ENCODE measurements around the gene NEDD8. TPM values are rescaled to one million over a fixed set of nuclear protein-coding genes. Genes with fewer than 3 reads are reported as not detected.

The NEDD8 gene
- total RNA-seq, 1 experiment from 2014 or later, result 178 TPM

DNA sequence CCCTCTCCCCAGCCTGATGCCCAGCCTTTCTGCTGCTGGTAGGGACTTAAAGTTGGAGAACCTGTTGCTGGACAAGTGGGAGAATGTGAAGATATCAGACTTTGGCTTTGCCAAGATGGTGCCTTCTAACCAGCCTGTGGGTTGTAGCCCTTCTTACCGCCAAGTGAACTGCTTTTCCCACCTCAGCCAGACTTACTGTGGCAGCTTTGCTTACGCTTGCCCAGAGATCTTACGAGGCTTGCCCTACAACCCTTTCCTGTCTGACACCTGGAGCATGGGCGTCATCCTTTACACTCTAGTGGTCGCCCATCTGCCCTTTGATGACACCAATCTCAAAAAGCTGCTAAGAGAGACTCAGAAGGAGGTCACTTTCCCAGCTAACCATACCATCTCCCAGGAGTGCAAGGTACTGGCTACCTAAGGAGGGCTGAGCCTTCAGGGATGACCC lies 25.0 kb downstream of the NEDD8 start:
- Histone ChIP-seq H3K9ac (ENCODE audit: low read length) (no peak overlapping the region), H3K4me3 (replicated peaks in 1 of 2; ENCODE audit: low read depth in 1 of 2, low read length in 2 of 2) (no peak overlapping the region), H3K4me2 (ENCODE audit: low read length) (no peak overlapping the region), H2AFZ (ENCODE audit: low read depth, low read length, poor library complexity, severe bottlenecking) (no peak overlapping the region), H4K20me1 (ENCODE audit: insufficient read depth) (no peaks in the 10 kb centered on the region), H3K9me3 (ENCODE audit: control insufficient read depth in 1 of 2, insufficient read depth in 1 of 2, low read depth in 1 of 2, low read length in 2 of 2) (peaks cover 3 to 5% of the 10 kb centered on the region in 2 experiments; a peak in 1 of 4 replicates), H3K4me1 (ENCODE audit: control insufficient read depth in 1 of 2, insufficient read depth in 2 of 2, low read length in 2 of 2) (no peaks in the 10 kb centered on the region), H3K79me2 (ENCODE audit: insufficient read depth, low read length) (peaks cover 7% of the 10 kb centered on the region; the same call in 1 of the 2 replicates), H3K27me3 (ENCODE audit: insufficient read depth, low read length) (no peaks in the 10 kb centered on the region), H3K27ac (ENCODE audit: low read depth, low read length) (no peak overlapping the region), H3K36me3 (ENCODE audit: control insufficient read depth in 1 of 2, insufficient read depth in 2 of 2, low read length in 2 of 2) (peaks cover 20 to 34% of the 10 kb centered on the region in 2 experiments), H3K9me2 (ENCODE audit: insufficient read depth) (no peaks in the 10 kb centered on the region)
- RAD21 ChIA-PET (ENCODE audit: low non-redundant PET in 1 of 2, low total read pairs in 2 of 2, uncharacterized antibody in 2 of 2, unreplicated experiment in 2 of 2), result no interaction called here
- intact Hi-C loops (cut with micrococcal nuclease), result no loop called here
- DNase-seq (ENCODE audit: low read depth, low spot score) (no peak), ATAC-seq (no peak)
- no TSS peak for BruUV-seq (replicated peaks)
- CTCF ChIA-PET, result no interaction called here
- TF ChIP-seq ZFX (IDR thresholded peaks at IDR 0.05), result no peak
- TF ChIP-seq EGR1 (IDR thresholded peaks at IDR 0.05; ENCODE audit: low read depth), result no peak
- TF ChIP-seq, protein P1, sequence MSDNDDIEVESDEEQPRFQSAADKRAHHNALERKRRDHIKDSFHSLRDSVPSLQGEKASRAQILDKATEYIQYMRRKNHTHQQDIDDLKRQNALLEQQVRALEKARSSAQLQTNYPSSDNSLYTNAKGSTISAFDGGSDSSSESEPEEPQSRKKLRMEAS (IDR thresholded peaks at IDR 0.05), result no peak
- no peak for TF ChIP-seq CEBPB (IDR thresholded peaks at IDR 0.05; ENCODE audit: low read depth)
- no peak for TF ChIP-seq POLR2AphosphoS5 (IDR thresholded peaks at IDR 0.05; ENCODE audit: low read depth, low read length)
- TF ChIP-seq, protein P2, sequence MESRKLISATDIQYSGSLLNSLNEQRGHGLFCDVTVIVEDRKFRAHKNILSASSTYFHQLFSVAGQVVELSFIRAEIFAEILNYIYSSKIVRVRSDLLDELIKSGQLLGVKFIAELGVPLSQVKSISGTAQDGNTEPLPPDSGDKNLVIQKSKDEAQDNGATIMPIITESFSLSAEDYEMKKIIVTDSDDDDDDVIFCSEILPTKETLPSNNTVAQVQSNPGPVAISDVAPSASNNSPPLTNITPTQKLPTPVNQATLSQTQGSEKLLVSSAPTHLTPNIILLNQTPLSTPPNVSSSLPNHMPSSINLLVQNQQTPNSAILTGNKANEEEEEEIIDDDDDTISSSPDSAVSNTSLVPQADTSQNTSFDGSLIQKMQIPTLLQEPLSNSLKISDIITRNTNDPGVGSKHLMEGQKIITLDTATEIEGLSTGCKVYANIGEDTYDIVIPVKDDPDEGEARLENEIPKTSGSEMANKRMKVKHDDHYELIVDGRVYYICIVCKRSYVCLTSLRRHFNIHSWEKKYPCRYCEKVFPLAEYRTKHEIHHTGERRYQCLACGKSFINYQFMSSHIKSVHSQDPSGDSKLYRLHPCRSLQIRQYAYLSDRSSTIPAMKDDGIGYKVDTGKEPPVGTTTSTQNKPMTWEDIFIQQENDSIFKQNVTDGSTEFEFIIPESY (IDR thresholded peaks at IDR 0.05; ENCODE audit: extremely low read depth, insufficient replicate concordance, low read length), result no peak
- TF ChIP-seq SIN3A (IDR thresholded peaks at IDR 0.05; ENCODE audit: low read depth), result no peak
- no peak for TF ChIP-seq ELF1 (IDR thresholded peaks at IDR 0.05; ENCODE audit: borderline replicate concordance, low read depth)
- TF ChIP-seq POLR2A (IDR thresholded peaks at IDR 0.05; ENCODE audit: borderline replicate concordance, extremely low read depth, insufficient read depth, insufficient read length), result no peak
- no peak for TF ChIP-seq EZH2phosphoT487 (IDR thresholded peaks at IDR 0.05; ENCODE audit: borderline replicate concordance)
- TF ChIP-seq JUND (IDR thresholded peaks at IDR 0.05), result no peak
- POLR2A ChIA-PET, result interaction anchor here (1.9 kb wide), 1 partner anchor 12 kb away, joined by 4 read pairs; the partner anchor contains the start of gene TM9SF1

Measured in HCT116 (cell line).